Activated naive CD8-positive, alpha-beta T cell (primary cell): ENCODE results near the gene DNAH5.
"Not testable (repeated sequence)": the region's sequence is repeated elsewhere in the genome, so short reads cannot be mapped to it uniquely, and the experiment has no call there.

Experiments
- H3K27ac Mint-ChIP-seq: one replicate; pipeline ENCODE4 v1.8.0; 2021; ENCODE audit warnings: mixed read lengths
- H3K27me3 Mint-ChIP-seq: one replicate; pipeline ENCODE4 v1.8.0; 2021; ENCODE audit warnings: mixed read lengths
- H3K36me3 Mint-ChIP-seq: one replicate; pipeline ENCODE4 v1.8.0; 2021; ENCODE audit warnings: mixed read lengths
- H3K4me1 Mint-ChIP-seq: one replicate; pipeline ENCODE4 v1.8.0; 2021; ENCODE audit warnings: low read depth, mixed read lengths
- H3K4me3 Mint-ChIP-seq: one replicate; pipeline ENCODE4 v1.8.0; 2021; ENCODE audit warnings: mild to moderate bottlenecking, mixed read lengths
- H3K9me3 Mint-ChIP-seq: one replicate; pipeline ENCODE4 v1.8.0; 2021; ENCODE audit warnings: low read depth, mixed read lengths

DNAH5 gene

DNA sequence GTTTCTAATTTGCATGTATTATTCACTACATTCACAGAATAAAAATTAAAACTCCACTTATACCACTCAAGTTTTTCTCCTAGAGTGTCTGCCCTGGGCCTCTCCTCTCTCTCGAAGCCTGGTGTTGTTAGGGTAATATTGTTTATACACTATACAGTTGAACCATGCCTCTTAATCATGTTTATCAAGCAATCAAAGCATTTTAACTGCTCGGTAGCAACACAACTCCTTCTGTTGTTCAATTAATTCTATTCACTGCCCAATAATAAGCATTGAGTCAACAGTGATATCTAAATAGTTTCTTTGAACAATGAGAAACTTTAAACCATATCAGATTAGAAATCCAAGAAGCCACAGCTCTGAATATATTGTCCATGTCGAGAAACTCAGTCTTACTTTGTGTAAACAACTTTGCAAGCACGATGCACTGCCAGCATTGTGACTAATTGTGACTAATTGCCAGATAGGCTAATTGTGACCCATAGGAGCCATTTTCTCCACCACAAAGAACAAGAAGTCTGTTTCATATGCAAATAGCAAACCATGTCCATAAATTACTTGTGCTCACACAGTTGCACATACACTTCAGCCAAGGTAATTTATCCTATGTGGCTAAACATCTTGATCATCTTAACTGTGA is at the start of gene DNAH5:
DNAH5 (minus strand) TSS at position 129 of the 640 bp plus-strand sequence. CDS start 250 bp downstream, outside the sequence.
- H3K27ac Mint-ChIP-seq = no peak within 1 kb of the TSS
- no peaks in the 10 kb centered on the region for H3K36me3 Mint-ChIP-seq
- H3K4me1 Mint-ChIP-seq = no peaks in the 10 kb centered on the region
- no peaks in the 10 kb centered on the region for H3K27me3 Mint-ChIP-seq
- no peak within 1 kb of the TSS for H3K4me3 Mint-ChIP-seq
- peaks cover 4% of the 10 kb centered on the region for H3K9me3 Mint-ChIP-seq

GRCh38 chr5:13993926-13994325 is 49.4 kb upstream of the DNAH5 start:
- Mint-ChIP-seq H3K36me3 (no peaks in the 10 kb centered on the region), H3K4me1 (no peaks in the 10 kb centered on the region), H3K9me3 (peaks cover 5% of the 10 kb centered on the region), H3K4me3 (no peak overlapping the region), H3K27me3 (peaks cover 1% of the 10 kb centered on the region), H3K27ac (no peak overlapping the region)

- H3K9me3 Mint-ChIP-seq = peaks cover 5% of the 10 kb centered on the region
These were observed 48.3 kb upstream of the DNAH5 start for GRCh38 chr5:13992795-13993194.

DNA sequence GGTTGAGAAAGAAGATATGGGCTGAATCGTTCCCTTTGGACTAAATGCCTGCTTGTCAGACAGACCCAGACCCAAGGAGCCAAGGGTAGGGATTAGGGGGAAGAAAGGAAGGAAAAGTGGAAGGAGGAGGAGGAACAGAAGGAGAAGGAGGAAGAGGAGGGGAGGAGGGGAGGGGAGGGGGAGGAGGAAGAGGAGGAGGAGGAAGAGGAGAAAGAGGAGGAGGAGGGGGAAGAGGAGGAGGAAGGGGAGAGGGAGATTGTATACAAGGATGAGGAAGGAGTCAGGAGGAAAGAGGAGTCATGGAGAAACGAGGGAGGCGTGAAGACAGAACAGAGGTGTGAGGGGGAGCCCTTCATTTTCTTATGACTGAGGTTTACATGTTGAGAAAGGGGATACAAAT is 46.9 kb upstream of the DNAH5 start:
- H3K27me3 Mint-ChIP-seq = peaks cover 8% of the 10 kb centered on the region
- no peak overlapping the region for H3K4me3 Mint-ChIP-seq
- no peaks in the 10 kb centered on the region for H3K36me3 Mint-ChIP-seq
- no peaks in the 10 kb centered on the region for H3K9me3 Mint-ChIP-seq
- no peaks in the 10 kb centered on the region for H3K4me1 Mint-ChIP-seq
- H3K27ac Mint-ChIP-seq = no peak overlapping the region

More at GRCh38 chr5:13992795-13993194, 48.3 kb upstream of the DNAH5 start:
- no peak overlapping the region for H3K4me3 Mint-ChIP-seq
- H3K27ac Mint-ChIP-seq = no peak overlapping the region
- peaks cover 4% of the 10 kb centered on the region for H3K27me3 Mint-ChIP-seq
- no peaks in the 10 kb centered on the region for H3K4me1 Mint-ChIP-seq
- no peaks in the 10 kb centered on the region for H3K36me3 Mint-ChIP-seq

- no peaks in the 10 kb centered on the region for H3K9me3 Mint-ChIP-seq
- no peak overlapping the region for H3K27ac Mint-ChIP-seq
- H3K27me3 Mint-ChIP-seq = peaks cover 8% of the 10 kb centered on the region
- no peaks in the 10 kb centered on the region for H3K4me1 Mint-ChIP-seq
- no peak overlapping the region for H3K4me3 Mint-ChIP-seq
- no peaks in the 10 kb centered on the region for H3K36me3 Mint-ChIP-seq
These were observed 46.4 kb upstream of the DNAH5 start for GRCh38 chr5:13990896-13991295.

DNA sequence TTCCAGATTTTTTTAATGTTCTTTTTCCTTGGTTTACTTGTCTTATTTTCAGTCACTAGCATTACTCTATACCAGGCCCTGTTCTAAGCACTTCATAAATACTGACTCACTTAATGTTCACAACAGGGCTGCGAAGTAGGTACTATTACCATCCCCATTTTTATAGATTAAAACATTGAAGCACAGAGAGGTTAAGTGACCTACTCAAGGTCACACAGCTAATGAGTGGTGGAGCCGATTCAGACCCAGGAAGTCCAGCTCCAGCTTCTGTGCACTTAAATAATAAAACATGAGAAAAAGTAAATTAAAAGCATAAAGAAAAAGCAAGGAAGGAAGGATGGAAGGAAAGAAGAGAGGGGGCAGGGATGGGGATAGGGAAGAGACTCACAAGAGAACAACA is 45.3 kb upstream of the DNAH5 start:
- no peaks in the 10 kb centered on the region for H3K4me1 Mint-ChIP-seq
- no peak overlapping the region for H3K27ac Mint-ChIP-seq
- H3K4me3 Mint-ChIP-seq = no peak overlapping the region
- no peaks in the 10 kb centered on the region for H3K9me3 Mint-ChIP-seq
- peaks cover 8% of the 10 kb centered on the region for H3K27me3 Mint-ChIP-seq
- H3K36me3 Mint-ChIP-seq = no peaks in the 10 kb centered on the region

- no peaks in the 10 kb centered on the region for H3K4me1 Mint-ChIP-seq
- H3K36me3 Mint-ChIP-seq = no peaks in the 10 kb centered on the region
- H3K9me3 Mint-ChIP-seq = no peaks in the 10 kb centered on the region
- no peak overlapping the region for H3K27ac Mint-ChIP-seq
- no peak overlapping the region for H3K4me3 Mint-ChIP-seq
- H3K27me3 Mint-ChIP-seq = peaks cover 8% of the 10 kb centered on the region
These were observed 43.5 kb upstream of the DNAH5 start for GRCh38 chr5:13987843-13988464.

- no peaks in the 10 kb centered on the region for H3K4me1 Mint-ChIP-seq
- H3K27ac Mint-ChIP-seq = no peak overlapping the region
- H3K9me3 Mint-ChIP-seq = no peaks in the 10 kb centered on the region
- H3K4me3 Mint-ChIP-seq = no peak overlapping the region
- peaks cover 8% of the 10 kb centered on the region for H3K27me3 Mint-ChIP-seq
- H3K36me3 Mint-ChIP-seq = no peaks in the 10 kb centered on the region
These were observed 41.4 kb upstream of the DNAH5 start for GRCh38 chr5:13985731-13986418.

GRCh38 chr5:13984888-13985287 is 40.4 kb upstream of the DNAH5 start:
- H3K4me3 Mint-ChIP-seq, H3K4me1 Mint-ChIP-seq, H3K36me3 Mint-ChIP-seq, H3K9me3 Mint-ChIP-seq, H3K27ac Mint-ChIP-seq: not testable (repeated sequence)
- H3K27me3 Mint-ChIP-seq = peaks cover 12% of the 10 kb centered on the region

- H3K36me3 Mint-ChIP-seq = no peaks in the 10 kb centered on the region
- H3K4me3 Mint-ChIP-seq = no peak overlapping the region
- H3K4me1 Mint-ChIP-seq = no peaks in the 10 kb centered on the region
- no peak overlapping the region for H3K27ac Mint-ChIP-seq
- no peaks in the 10 kb centered on the region for H3K9me3 Mint-ChIP-seq
- peaks cover 3% of the 10 kb centered on the region for H3K27me3 Mint-ChIP-seq
These were observed 32.7 kb upstream of the DNAH5 start for GRCh38 chr5:13976867-13977830.

- H3K36me3 Mint-ChIP-seq = no peaks in the 10 kb centered on the region
- no peak overlapping the region for H3K4me3 Mint-ChIP-seq
- H3K27ac Mint-ChIP-seq = no peak overlapping the region
- peaks cover 3% of the 10 kb centered on the region for H3K27me3 Mint-ChIP-seq
- H3K9me3 Mint-ChIP-seq = no peaks in the 10 kb centered on the region
- no peaks in the 10 kb centered on the region for H3K4me1 Mint-ChIP-seq
These were observed 31.7 kb upstream of the DNAH5 start for GRCh38 chr5:13976223-13976622.

GRCh38 chr5:13975246-13975645 is 30.8 kb upstream of the DNAH5 start:
- Mint-ChIP-seq H3K4me1 (no peaks in the 10 kb centered on the region), H3K27me3 (peaks cover 2% of the 10 kb centered on the region), H3K4me3 (no peak overlapping the region), H3K9me3 (no peaks in the 10 kb centered on the region), H3K36me3 (no peaks in the 10 kb centered on the region), H3K27ac (no peak overlapping the region)

GRCh38 chr5:13973724-13974123 is 29.2 kb upstream of the DNAH5 start:
- no peaks in the 10 kb centered on the region for H3K27me3 Mint-ChIP-seq
- H3K36me3 Mint-ChIP-seq = no peaks in the 10 kb centered on the region
- no peak overlapping the region for H3K27ac Mint-ChIP-seq
- H3K4me3 Mint-ChIP-seq = no peak overlapping the region
- H3K4me1 Mint-ChIP-seq = no peaks in the 10 kb centered on the region
- H3K9me3 Mint-ChIP-seq = no peaks in the 10 kb centered on the region

GRCh38 chr5:13972029-13972428 is 27.5 kb upstream of the DNAH5 start:
- no peak overlapping the region for H3K4me3 Mint-ChIP-seq
- no peaks in the 10 kb centered on the region for H3K36me3 Mint-ChIP-seq
- no peaks in the 10 kb centered on the region for H3K4me1 Mint-ChIP-seq
- H3K9me3 Mint-ChIP-seq = no peaks in the 10 kb centered on the region
- no peak overlapping the region for H3K27ac Mint-ChIP-seq
- H3K27me3 Mint-ChIP-seq = no peaks in the 10 kb centered on the region
